ENCODE data around the gene EPPIN.

EPPIN gene

DNA sequence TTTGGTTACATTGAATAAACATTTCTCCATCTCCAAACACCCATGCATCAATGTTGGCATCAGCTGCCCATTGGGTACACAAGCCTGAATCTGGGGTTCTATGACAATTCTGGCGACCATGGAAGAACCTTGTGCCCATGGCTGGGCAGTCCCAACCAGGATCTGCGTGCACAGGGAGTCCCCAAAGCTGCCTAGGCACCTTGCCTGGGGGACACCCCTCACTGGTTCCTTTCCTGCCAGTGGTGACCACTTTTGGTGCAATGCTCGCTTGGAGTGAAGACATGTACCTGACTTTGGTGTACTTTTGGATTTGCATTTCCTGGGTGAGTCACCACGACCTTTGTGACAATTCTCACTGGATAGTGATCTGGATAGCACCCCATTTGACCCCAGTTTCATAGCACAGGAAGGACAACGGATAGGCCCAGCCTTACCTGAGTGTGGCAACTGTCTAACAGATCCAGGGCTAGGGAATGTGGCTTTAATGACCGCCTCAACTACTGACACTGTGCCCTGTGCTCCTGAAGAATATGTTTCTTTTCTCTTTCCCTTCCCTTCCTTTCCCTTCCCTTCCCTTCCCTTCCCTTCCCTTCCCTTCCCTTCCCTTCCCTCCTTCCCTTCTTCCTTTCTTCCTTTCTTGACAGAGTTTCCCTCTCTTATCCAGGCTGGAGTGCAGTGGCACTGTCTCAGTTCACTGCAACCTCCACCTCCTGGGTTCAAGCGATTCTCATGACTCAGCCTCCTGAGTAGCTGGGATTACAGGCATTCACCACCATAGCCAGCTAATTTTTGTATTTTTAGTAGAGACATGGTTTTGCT is 38.9 kb downstream of the EPPIN start:
- ATAC-seq, result no peak
- TF ChIP-seq, protein P1, sequence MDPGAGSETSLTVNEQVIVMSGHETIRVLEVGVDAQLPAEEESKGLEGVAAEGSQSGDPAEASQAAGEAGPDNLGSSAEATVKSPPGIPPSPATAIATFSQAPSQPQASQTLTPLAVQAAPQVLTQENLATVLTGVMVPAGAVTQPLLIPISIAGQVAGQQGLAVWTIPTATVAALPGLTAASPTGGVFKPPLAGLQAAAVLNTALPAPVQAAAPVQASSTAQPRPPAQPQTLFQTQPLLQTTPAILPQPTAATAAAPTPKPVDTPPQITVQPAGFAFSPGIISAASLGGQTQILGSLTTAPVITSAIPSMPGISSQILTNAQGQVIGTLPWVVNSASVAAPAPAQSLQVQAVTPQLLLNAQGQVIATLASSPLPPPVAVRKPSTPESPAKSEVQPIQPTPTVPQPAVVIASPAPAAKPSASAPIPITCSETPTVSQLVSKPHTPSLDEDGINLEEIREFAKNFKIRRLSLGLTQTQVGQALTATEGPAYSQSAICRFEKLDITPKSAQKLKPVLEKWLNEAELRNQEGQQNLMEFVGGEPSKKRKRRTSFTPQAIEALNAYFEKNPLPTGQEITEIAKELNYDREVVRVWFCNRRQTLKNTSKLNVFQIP (CRISPR knock-in tag; IDR thresholded peaks at IDR 0.05; ENCODE audit: borderline replicate concordance, low read depth), result no peak
- TF ChIP-seq, protein P2, sequence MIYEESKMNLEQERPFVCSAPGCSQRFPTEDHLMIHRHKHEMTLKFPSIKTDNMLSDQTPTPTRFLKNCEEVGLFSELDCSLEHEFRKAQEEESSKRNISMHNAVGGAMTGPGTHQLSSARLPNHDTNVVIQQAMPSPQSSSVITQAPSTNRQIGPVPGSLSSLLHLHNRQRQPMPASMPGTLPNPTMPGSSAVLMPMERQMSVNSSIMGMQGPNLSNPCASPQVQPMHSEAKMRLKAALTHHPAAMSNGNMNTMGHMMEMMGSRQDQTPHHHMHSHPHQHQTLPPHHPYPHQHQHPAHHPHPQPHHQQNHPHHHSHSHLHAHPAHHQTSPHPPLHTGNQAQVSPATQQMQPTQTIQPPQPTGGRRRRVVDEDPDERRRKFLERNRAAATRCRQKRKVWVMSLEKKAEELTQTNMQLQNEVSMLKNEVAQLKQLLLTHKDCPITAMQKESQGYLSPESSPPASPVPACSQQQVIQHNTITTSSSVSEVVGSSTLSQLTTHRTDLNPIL (CRISPR knock-in tag; IDR thresholded peaks at IDR 0.05; ENCODE audit: low read depth), result no peak
- TF ChIP-seq ZFP30 (CRISPR knock-in tag; IDR thresholded peaks at IDR 0.05) (no peak), PPARA (CRISPR knock-in tag; IDR thresholded peaks at IDR 0.05; ENCODE audit: borderline replicate concordance) (no peak), ZNF70 (CRISPR knock-in tag; IDR thresholded peaks at IDR 0.05) (no peak), SNAI2 (CRISPR knock-in tag; IDR thresholded peaks at IDR 0.05) (no peak), ESRRG (CRISPR knock-in tag; IDR thresholded peaks at IDR 0.05) (no peak), TOX (CRISPR knock-in tag; IDR thresholded peaks at IDR 0.05; ENCODE audit: borderline replicate concordance) (no peak), ARNTL (CRISPR knock-in tag; IDR thresholded peaks at IDR 0.05; ENCODE audit: borderline replicate concordance, low read depth) (no peak), ZNF565 (CRISPR knock-in tag; conservative IDR thresholded peaks at IDR 0.05; ENCODE audit: low read depth) (no peak), ZC3H10 (CRISPR knock-in tag; IDR thresholded peaks at IDR 0.05) (no peak), BACH2 (CRISPR knock-in tag; IDR thresholded peaks at IDR 0.05; ENCODE audit: borderline replicate concordance) (no peak), CSDC2 (CRISPR knock-in tag; IDR thresholded peaks at IDR 0.05) (no peak), ISL1 (CRISPR knock-in tag; IDR thresholded peaks at IDR 0.05) (no peak), TCF4 (CRISPR knock-in tag; IDR thresholded peaks at IDR 0.05; ENCODE audit: borderline replicate concordance) (no peak), ZFP3 (CRISPR knock-in tag; IDR thresholded peaks at IDR 0.05) (no peak), RARB (CRISPR knock-in tag; IDR thresholded peaks at IDR 0.05) (no peak), ZNF8 (CRISPR knock-in tag; IDR thresholded peaks at IDR 0.05) (no peak)
- TF ChIP-seq, protein P3, sequence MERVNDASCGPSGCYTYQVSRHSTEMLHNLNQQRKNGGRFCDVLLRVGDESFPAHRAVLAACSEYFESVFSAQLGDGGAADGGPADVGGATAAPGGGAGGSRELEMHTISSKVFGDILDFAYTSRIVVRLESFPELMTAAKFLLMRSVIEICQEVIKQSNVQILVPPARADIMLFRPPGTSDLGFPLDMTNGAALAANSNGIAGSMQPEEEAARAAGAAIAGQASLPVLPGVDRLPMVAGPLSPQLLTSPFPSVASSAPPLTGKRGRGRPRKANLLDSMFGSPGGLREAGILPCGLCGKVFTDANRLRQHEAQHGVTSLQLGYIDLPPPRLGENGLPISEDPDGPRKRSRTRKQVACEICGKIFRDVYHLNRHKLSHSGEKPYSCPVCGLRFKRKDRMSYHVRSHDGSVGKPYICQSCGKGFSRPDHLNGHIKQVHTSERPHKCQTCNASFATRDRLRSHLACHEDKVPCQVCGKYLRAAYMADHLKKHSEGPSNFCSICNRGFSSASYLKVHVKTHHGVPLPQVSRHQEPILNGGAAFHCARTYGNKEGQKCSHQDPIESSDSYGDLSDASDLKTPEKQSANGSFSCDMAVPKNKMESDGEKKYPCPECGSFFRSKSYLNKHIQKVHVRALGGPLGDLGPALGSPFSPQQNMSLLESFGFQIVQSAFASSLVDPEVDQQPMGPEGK (CRISPR knock-in tag; IDR thresholded peaks at IDR 0.05; ENCODE audit: borderline replicate concordance), result no peak
- TF ChIP-seq, protein P4, sequence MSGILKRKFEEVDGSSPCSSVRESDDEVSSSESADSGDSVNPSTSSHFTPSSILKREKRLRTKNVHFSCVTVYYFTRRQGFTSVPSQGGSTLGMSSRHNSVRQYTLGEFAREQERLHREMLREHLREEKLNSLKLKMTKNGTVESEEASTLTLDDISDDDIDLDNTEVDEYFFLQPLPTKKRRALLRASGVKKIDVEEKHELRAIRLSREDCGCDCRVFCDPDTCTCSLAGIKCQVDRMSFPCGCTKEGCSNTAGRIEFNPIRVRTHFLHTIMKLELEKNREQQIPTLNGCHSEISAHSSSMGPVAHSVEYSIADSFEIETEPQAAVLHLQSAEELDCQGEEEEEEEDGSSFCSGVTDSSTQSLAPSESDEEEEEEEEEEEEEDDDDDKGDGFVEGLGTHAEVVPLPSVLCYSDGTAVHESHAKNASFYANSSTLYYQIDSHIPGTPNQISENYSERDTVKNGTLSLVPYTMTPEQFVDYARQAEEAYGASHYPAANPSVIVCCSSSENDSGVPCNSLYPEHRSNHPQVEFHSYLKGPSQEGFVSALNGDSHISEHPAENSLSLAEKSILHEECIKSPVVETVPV (CRISPR knock-in tag; IDR thresholded peaks at IDR 0.05), result no peak

DNA sequence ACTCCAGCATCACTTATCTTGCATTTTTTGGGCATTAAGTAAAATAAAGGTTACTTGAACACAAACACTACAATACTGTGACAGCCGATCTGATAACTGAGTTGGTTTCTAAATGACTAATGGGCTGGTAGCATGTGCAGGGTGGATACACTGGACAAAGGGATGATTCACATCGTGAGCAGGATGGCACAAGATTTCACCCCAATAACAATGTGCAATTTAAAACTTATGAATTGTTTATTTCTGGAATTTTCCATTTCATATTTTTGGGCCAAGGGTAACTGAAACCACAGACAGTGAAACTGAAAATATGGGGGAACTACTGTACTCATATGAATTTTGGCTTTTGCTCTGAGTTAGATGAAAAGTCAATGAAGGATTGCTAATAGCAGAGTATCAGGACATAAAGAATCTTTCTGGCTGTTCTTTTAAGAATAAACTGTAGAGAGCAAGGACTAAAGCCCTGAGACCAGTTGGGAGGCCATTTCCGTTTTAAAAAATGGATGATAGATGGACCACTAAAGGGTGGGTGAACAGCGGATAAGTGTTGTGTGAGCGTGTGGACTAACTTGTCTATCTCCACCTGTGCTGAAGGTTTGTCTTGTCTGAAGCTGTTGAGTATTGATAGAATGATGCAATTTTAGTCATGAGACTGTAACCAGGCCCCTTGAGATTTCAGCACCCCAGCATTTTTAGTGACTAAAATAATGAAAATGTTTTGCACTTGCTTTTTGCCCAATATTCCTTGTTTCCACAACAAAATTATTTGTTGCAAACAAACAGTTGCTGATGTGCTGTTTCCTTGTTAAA is 40.0 kb downstream of the EPPIN start:
- no peak for ATAC-seq
- no peak for TF ChIP-seq ARNTL (CRISPR knock-in tag; IDR thresholded peaks at IDR 0.05; ENCODE audit: borderline replicate concordance, low read depth)
- TF ChIP-seq, protein P2 (CRISPR knock-in tag; IDR thresholded peaks at IDR 0.05; ENCODE audit: low read depth), result no peak
- TF ChIP-seq PPARA (CRISPR knock-in tag; IDR thresholded peaks at IDR 0.05; ENCODE audit: borderline replicate concordance), result no peak
- TF ChIP-seq ISL1 (CRISPR knock-in tag; IDR thresholded peaks at IDR 0.05), result no peak
- TF ChIP-seq, protein P5, sequence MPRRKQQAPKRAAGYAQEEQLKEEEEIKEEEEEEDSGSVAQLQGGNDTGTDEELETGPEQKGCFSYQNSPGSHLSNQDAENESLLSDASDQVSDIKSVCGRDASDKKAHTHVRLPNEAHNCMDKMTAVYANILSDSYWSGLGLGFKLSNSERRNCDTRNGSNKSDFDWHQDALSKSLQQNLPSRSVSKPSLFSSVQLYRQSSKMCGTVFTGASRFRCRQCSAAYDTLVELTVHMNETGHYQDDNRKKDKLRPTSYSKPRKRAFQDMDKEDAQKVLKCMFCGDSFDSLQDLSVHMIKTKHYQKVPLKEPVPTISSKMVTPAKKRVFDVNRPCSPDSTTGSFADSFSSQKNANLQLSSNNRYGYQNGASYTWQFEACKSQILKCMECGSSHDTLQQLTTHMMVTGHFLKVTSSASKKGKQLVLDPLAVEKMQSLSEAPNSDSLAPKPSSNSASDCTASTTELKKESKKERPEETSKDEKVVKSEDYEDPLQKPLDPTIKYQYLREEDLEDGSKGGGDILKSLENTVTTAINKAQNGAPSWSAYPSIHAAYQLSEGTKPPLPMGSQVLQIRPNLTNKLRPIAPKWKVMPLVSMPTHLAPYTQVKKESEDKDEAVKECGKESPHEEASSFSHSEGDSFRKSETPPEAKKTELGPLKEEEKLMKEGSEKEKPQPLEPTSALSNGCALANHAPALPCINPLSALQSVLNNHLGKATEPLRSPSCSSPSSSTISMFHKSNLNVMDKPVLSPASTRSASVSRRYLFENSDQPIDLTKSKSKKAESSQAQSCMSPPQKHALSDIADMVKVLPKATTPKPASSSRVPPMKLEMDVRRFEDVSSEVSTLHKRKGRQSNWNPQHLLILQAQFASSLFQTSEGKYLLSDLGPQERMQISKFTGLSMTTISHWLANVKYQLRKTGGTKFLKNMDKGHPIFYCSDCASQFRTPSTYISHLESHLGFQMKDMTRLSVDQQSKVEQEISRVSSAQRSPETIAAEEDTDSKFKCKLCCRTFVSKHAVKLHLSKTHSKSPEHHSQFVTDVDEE (CRISPR knock-in tag; IDR thresholded peaks at IDR 0.05), result no peak
- no peak for TF ChIP-seq RARB (CRISPR knock-in tag; IDR thresholded peaks at IDR 0.05)
- no peak for TF ChIP-seq ZFP3 (CRISPR knock-in tag; IDR thresholded peaks at IDR 0.05)
- TF ChIP-seq, protein P4 (CRISPR knock-in tag; IDR thresholded peaks at IDR 0.05), result no peak
- no peak for TF ChIP-seq ZNF70 (CRISPR knock-in tag; IDR thresholded peaks at IDR 0.05)
- no peak for TF ChIP-seq TCF4 (CRISPR knock-in tag; IDR thresholded peaks at IDR 0.05; ENCODE audit: borderline replicate concordance)

Measured in SK-N-SH treated with all-trans-retinoic acid at 6 μM for 48 hours (cell line).